ENCODE measurements around the gene TMEM45B.
A peak's percentile ranks its signal among the peaks of the same experiment; 100 is the strongest.
"Not testable (repeated sequence)": the region's sequence is repeated elsewhere in the genome, so short reads cannot be mapped to it uniquely, and the experiment has no call there.

The TMEM45B gene

DNA sequence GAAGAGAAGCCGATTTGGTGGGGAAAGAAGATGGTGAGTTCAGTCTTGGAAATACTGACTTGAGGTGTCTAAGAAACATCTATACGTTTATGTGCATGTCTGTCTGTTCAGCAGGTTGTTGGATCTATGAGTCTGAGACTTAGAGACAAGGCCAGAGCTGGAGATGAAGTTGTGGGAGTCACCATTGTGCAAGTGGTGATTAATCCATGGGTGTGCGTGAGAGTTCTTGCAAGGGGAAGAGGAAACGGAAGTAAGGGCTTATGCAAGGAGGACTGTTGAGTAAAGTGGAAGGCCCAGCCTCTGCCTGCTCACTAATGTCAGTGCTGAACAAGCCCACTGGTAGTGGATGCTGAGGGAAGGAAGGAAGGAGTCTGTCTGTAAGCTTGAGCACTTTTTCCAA is 9.7 kb downstream of the TMEM45B start:
- TF ChIP-seq, protein P1, sequence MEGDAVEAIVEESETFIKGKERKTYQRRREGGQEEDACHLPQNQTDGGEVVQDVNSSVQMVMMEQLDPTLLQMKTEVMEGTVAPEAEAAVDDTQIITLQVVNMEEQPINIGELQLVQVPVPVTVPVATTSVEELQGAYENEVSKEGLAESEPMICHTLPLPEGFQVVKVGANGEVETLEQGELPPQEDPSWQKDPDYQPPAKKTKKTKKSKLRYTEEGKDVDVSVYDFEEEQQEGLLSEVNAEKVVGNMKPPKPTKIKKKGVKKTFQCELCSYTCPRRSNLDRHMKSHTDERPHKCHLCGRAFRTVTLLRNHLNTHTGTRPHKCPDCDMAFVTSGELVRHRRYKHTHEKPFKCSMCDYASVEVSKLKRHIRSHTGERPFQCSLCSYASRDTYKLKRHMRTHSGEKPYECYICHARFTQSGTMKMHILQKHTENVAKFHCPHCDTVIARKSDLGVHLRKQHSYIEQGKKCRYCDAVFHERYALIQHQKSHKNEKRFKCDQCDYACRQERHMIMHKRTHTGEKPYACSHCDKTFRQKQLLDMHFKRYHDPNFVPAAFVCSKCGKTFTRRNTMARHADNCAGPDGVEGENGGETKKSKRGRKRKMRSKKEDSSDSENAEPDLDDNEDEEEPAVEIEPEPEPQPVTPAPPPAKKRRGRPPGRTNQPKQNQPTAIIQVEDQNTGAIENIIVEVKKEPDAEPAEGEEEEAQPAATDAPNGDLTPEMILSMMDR (IDR thresholded peaks at IDR 0.05; ENCODE audit: low read depth, low read length): no peak
- H3K4me3 ChIP-seq (replicated peaks in 1 of 2; ENCODE audit: low read depth in 2 of 2, low read length in 2 of 2): no peak overlapping the region
- DNase-seq (ENCODE audit: low read depth in 2 of 2): peak; percentile 85 to 98

DNA sequence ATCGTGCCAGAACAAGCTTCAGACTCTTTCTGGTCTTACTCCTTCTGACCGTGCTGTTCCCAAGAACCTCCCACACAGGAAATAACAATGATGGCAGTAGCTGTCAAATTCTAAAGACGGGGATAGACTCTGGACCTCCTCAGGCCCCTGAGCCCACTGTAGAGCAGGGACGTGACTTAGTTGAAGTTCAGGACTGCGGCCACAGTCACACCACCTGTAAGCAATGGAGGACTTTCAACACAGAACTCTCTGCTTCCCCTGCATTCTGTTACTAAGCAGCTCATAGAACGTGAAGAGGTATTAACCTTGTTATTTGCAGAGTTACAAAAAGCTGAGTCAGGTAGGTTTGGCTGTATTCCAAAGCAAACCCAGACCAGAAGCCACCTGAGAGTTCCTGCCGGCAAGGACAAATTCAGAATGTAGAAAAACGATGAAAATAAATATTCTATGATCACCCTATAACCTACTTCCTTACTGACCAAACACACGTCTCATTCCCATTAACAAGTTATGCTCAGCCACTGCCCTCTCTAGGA is 12.7 kb downstream of the TMEM45B start:
- no peak overlapping the region for H3K4me3 ChIP-seq (replicated peaks in 1 of 2; ENCODE audit: low read depth in 2 of 2, low read length in 2 of 2)
- DNase-seq (ENCODE audit: low read depth in 2 of 2): peak; percentile 23 to 25
- TF ChIP-seq, protein P1 (IDR thresholded peaks at IDR 0.05; ENCODE audit: low read depth, low read length): no peak

DNA sequence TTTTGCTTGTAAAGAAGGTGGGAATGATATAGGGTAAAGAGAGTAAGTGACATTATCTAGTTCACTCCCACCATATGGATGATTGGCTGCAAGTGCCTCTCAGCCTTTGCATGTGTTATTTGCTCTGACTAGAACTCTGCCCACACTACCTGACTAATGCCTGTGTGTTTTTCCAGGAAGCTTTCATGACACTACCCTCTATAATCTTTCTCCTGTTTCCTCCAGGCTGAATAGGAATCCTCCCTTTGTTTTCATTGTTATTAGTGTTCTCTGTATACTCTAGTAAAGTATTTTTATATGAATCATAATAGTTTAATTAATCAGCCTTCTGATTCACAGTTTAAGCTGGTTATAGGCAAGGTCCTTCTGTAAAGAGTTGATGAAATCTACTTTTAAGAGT is 13.8 kb downstream of the TMEM45B start:
- DNase-seq (ENCODE audit: low read depth in 2 of 2): peak in 1 of 2 donors; percentile 47
- H3K4me3 ChIP-seq (replicated peaks in 1 of 2; ENCODE audit: low read depth in 2 of 2, low read length in 2 of 2): not testable (repeated sequence)

DNA sequence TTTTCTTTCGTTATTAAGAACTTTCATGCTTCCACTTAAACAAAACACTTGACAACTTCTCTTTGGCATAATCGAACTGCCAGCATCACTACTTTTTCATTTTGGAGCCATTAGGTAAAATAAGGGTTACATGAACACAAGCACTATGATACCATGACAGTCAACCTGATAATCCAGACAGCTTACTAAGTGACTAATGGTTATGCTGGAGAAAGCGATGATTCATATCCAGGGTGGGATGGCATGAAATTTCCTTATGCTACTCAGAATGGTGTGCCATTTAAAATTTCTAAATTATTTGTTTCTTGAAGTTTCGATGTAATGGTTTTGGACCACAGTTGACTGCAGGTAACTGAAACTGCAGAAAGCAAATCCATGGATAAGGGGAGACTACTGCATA is 15.6 kb downstream of the TMEM45B start:
- not testable (repeated sequence) for H3K4me3 ChIP-seq (replicated peaks in 1 of 2; ENCODE audit: low read depth in 2 of 2, low read length in 2 of 2)

DNA sequence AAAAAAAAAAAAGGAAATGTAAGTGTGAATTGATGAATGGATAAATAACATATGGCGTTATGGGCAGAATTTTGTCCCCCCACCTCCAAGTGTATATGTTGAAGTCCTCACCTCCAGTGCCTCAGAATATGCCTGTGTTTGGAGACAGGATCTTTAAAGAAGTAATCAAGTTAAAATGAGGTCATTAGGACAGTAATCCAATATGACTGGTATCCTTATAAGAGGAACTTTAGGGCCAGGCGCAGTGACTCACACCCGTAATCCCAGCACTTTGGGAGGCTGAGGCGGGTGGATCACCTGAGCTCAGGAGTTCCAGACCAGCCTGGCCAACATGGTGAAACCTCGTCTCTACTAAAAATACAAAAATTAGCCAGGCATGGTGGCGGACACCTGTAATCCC is 17.6 kb downstream of the TMEM45B start:
- DNase-seq (ENCODE audit: low read depth in 2 of 2); H3K4me3 ChIP-seq (replicated peaks in 1 of 2; ENCODE audit: low read depth in 2 of 2, low read length in 2 of 2): not testable (repeated sequence)

More for the DNA sequence above, 15.6 kb downstream of the TMEM45B start:
- peak in 1 of 2 donors; percentile 71 for DNase-seq (ENCODE audit: low read depth in 2 of 2)

DNA sequence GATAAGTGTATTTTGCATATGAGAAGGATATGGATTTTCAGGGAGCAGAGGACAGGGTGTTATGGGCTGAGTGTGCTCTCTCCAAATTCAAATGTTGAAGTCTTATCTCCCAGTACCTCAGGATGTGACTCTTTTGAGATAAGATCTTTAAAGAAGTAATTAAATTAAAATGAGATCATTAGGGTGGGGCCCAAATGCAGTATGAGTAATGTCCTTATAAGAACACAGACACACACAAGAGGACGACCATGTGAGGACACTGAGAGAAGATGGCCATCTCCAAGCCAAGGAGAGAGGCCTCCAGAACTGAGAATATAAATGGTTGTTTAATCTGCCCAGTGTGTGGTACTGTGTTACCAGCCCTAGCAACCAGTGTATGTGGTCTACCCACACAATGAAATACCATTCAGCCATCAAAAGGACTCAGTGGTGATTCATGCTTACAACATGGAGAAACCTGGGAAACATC is 20.8 kb downstream of the TMEM45B start:
- peak in 1 of 2 donors; percentile 73 for DNase-seq (ENCODE audit: low read depth in 2 of 2)
- H3K4me3 ChIP-seq (replicated peaks in 1 of 2; ENCODE audit: low read depth in 2 of 2, low read length in 2 of 2): not testable (repeated sequence)

DNA sequence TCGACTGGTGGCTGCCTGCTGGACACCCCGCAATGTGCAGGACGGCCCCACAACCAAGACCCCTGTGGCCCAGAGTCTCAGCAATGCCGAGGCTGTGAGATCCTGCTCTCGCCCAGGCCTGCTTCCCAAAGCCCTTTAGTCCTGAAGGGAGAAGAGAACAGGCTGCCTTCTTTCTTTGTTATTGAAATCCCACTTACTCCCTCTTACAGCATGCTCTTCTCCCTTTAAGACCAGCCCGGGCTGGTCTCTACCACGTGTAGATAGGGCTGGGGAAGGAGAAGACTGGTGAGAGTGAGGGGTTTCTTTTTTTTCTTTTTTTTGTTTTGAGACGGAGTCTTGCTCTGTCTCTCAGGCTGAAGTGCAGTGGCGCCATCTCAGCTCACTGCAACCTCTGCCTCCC is 21.3 kb downstream of the TMEM45B start:
- DNase-seq (ENCODE audit: low read depth in 2 of 2): no peak
- no peak overlapping the region for H3K4me3 ChIP-seq (replicated peaks in 1 of 2; ENCODE audit: low read depth in 2 of 2, low read length in 2 of 2)
- TF ChIP-seq, protein P1 (IDR thresholded peaks at IDR 0.05; ENCODE audit: low read depth, low read length): no peak

DNA sequence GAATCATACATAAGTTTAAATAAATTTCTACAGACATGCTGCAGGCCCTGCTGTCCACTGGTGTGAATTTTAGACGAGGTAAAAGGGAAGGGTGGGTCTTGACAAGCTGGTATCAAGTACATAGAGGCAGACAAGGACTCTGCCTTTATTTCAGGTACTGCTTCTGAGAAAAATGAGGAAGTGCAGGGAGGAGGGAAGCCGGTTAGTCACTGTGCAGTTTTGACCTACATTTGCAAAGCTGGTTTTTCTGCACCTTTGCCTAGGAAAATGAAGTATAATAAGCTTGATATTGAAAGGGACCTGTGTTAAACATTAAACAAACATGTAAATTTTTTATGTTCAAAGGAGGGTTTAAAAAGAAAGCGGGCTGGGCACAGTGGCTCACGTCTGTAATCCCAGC is 24.6 kb downstream of the TMEM45B start:
- TF ChIP-seq, protein P1 (IDR thresholded peaks at IDR 0.05; ENCODE audit: low read depth, low read length): no peak
- no peak overlapping the region for H3K4me3 ChIP-seq (replicated peaks in 1 of 2; ENCODE audit: low read depth in 2 of 2, low read length in 2 of 2)
- no peak for DNase-seq (ENCODE audit: low read depth in 2 of 2)

DNA sequence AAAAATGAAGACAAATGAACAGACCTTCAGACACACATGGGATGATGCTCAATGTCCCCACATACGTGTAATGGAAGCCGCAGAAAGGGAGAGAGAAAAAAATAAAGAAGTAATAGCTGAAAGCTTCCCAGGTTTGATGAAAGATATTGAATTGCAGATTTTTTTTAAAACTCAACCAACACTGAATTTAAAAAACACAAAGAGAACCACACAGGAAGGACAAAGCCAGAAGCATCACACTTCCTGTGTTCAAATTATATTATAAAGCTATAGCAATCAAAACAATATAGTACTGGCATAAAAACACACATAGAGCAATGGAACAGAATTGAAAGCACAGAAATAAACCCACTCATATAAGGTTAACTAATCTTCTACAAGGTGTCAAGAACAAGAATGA is 26.5 kb downstream of the TMEM45B start:
- TF ChIP-seq, protein P1 (IDR thresholded peaks at IDR 0.05; ENCODE audit: low read depth, low read length): no peak
- no peak overlapping the region for H3K4me3 ChIP-seq (replicated peaks in 1 of 2; ENCODE audit: low read depth in 2 of 2, low read length in 2 of 2)
- no peak for DNase-seq (ENCODE audit: low read depth in 2 of 2)

Measured in cardiac fibroblast (primary cell).